ENCODE results near the gene FXYD6. TPM values are rescaled to one million over a fixed set of nuclear protein-coding genes. Genes with fewer than 3 reads are reported as not detected.

Gene FXYD6
- total and polyA plus RNA-seq, 9 of the 15 experiments (the other 6 are each of a cell fraction or from before 2014, with no cell fraction given): 0.07 to 0.35 TPM; not detected in 7

DNA sequence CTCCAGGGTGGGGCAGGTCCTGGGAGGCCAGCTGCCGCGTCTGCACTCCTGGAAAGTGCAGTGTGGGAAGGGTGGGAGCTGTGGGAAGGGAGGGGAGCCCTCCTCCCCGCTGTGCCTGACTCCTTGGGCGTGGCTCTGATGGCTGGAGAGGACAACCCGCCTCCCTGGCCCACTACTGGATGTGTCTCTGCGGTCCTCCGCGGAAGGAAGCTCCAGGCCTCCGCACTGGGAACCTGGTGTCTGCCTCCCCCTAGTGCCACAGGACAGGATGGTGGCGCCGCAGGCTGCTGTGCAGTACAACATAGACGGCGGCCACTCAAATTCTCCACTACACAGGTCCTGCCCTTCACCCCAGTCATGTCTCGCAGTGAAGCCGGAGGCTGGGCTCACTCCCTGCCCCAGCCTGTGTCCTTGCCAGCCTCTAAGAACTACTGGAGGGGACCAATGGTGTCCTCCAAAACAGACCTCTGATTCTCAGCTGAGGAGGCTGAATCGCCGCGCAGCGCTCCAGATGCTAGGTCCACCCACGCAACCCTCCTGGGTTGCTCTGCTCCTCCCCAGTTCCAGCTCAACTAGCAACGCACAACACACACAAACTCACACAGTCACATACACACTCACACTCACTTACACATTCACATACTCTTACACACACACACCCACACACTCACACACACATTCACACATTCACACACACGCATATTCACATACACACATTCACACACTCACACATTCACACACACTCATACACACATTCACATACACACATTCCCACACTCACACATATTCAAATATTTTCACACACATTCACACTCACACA lies 67.0 kb downstream of the FXYD6 start (continued):
- TF ChIP-seq HMGXB4 (CRISPR knock-in tag; IDR thresholded peaks at IDR 0.05) (no peak), USF2 (CRISPR knock-in tag; IDR thresholded peaks at IDR 0.05) (no peak), ZNF232 (CRISPR knock-in tag; IDR thresholded peaks at IDR 0.05) (no peak), RB1 (IDR thresholded peaks at IDR 0.05; ENCODE audit: low read depth) (peak; percentile 38; the same call in 1 of the 2 replicates), OTX1 (CRISPR knock-in tag; IDR thresholded peaks at IDR 0.05) (peak; percentile 77; the same call in 1 of the 2 replicates), TSC22D4 (tag; IDR thresholded peaks at IDR 0.05) (0 out of 2 replicates have a peak, but pooled peaks have one; percentile 75), ZKSCAN1 (IDR thresholded peaks at IDR 0.05; ENCODE audit: low read depth, low read length) (no peak), ZNF253 (CRISPR knock-in tag; conservative IDR thresholded peaks at IDR 0.05) (no peak), ZNF347 (CRISPR knock-in tag; IDR thresholded peaks at IDR 0.05; ENCODE audit: low read depth) (no peak), RAD51 (IDR thresholded peaks at IDR 0.05; ENCODE audit: borderline replicate concordance, low read depth) (no peak), SNAPC5 (CRISPR knock-in tag; IDR thresholded peaks at IDR 0.05) (no peak), ESRRA (IDR thresholded peaks at IDR 0.05; ENCODE audit: borderline replicate concordance, low read depth) (no peak), ZNF778 (CRISPR knock-in tag; IDR thresholded peaks at IDR 0.05) (no peak), SMARCB1 (IDR thresholded peaks at IDR 0.05; ENCODE audit: insufficient read length, low read depth) (no peak), KDM2B (CRISPR knock-in tag; IDR thresholded peaks at IDR 0.05) (no peak), POLR3A (IDR thresholded peaks at IDR 0.05; ENCODE audit: borderline replicate concordance, extremely low read depth, insufficient read depth, insufficient read length) (no peak), KLF16 (IDR thresholded peaks at IDR 0.05) (no peak), ELF2 (CRISPR knock-in tag; IDR thresholded peaks at IDR 0.05) (no peak), POLR2B (IDR thresholded peaks at IDR 0.05; ENCODE audit: low read depth, partially characterized antibody) (peak; percentile 27), SUPT5H (IDR thresholded peaks at IDR 0.05) (no peak)
- TF ChIP-seq, protein P1, sequence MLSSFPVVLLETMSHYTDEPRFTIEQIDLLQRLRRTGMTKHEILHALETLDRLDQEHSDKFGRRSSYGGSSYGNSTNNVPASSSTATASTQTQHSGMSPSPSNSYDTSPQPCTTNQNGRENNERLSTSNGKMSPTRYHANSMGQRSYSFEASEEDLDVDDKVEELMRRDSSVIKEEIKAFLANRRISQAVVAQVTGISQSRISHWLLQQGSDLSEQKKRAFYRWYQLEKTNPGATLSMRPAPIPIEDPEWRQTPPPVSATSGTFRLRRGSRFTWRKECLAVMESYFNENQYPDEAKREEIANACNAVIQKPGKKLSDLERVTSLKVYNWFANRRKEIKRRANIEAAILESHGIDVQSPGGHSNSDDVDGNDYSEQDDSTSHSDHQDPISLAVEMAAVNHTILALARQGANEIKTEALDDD (IDR thresholded peaks at IDR 0.05): no peak
- TF ChIP-seq, protein P2, sequence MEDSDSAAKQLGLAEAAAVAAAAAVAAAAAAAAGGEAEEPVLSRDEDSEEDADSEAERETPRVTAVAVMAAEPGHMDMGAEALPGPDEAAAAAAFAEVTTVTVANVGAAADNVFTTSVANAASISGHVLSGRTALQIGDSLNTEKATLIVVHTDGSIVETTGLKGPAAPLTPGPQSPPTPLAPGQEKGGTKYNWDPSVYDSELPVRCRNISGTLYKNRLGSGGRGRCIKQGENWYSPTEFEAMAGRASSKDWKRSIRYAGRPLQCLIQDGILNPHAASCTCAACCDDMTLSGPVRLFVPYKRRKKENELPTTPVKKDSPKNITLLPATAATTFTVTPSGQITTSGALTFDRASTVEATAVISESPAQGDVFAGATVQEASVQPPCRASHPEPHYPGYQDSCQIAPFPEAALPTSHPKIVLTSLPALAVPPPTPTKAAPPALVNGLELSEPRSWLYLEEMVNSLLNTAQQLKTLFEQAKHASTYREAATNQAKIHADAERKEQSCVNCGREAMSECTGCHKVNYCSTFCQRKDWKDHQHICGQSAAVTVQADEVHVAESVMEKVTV (CRISPR knock-in tag; IDR thresholded peaks at IDR 0.05): peak; percentile 13; the same call in 1 of the 2 replicates

Data from K562 (cell line).